ENCODE data around the gene JSRP1.

The JSRP1 gene

GRCh38 chr19:2246014-2246620 lies 10.1 kb downstream of the JSRP1 start:
- Histone ChIP-seq H3K27ac (ENCODE audit: low read depth, low read length) (no peak overlapping the region), H3F3A (ENCODE audit: control insufficient read depth, insufficient read depth) (no peaks in the 10 kb centered on the region), H3K36me3 (ENCODE audit: control insufficient read depth, low read length) (peaks cover 83% of the 10 kb centered on the region), H3K4me3 (ENCODE audit: low read length) (no peak overlapping the region), H3K79me2 (ENCODE audit: control insufficient read depth, low read length) (peaks cover 37% of the 10 kb centered on the region), H3K27me3 (ENCODE audit: control insufficient read depth, low read length) (no peaks in the 10 kb centered on the region), H3K4me1 (ENCODE audit: control insufficient read depth, low read length) (no peaks in the 10 kb centered on the region; the same call in 1 of the 2 replicates), H3K9me3 (ENCODE audit: control insufficient read depth, insufficient read depth, low read length) (no peaks in the 10 kb centered on the region), H3K9me2 (replicated peaks; ENCODE audit: control insufficient read depth, low read length) (no peaks in the 10 kb centered on the region), H3K4me2 (ENCODE audit: low read length) (no peak overlapping the region), H4K20me1 (ENCODE audit: control insufficient read depth, insufficient read depth, low read depth, low read length) (peaks cover 9% of the 10 kb centered on the region; the same call in 1 of the 2 replicates)
- TF ChIP-seq, protein P1, sequence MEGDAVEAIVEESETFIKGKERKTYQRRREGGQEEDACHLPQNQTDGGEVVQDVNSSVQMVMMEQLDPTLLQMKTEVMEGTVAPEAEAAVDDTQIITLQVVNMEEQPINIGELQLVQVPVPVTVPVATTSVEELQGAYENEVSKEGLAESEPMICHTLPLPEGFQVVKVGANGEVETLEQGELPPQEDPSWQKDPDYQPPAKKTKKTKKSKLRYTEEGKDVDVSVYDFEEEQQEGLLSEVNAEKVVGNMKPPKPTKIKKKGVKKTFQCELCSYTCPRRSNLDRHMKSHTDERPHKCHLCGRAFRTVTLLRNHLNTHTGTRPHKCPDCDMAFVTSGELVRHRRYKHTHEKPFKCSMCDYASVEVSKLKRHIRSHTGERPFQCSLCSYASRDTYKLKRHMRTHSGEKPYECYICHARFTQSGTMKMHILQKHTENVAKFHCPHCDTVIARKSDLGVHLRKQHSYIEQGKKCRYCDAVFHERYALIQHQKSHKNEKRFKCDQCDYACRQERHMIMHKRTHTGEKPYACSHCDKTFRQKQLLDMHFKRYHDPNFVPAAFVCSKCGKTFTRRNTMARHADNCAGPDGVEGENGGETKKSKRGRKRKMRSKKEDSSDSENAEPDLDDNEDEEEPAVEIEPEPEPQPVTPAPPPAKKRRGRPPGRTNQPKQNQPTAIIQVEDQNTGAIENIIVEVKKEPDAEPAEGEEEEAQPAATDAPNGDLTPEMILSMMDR (IDR thresholded peaks at IDR 0.05; ENCODE audit: low read depth, low read length, poor library complexity, severe bottlenecking), result no peak
- no peak for TF ChIP-seq EZH2phosphoT487 (IDR thresholded peaks at IDR 0.05; ENCODE audit: borderline replicate concordance, low read length)

DNA sequence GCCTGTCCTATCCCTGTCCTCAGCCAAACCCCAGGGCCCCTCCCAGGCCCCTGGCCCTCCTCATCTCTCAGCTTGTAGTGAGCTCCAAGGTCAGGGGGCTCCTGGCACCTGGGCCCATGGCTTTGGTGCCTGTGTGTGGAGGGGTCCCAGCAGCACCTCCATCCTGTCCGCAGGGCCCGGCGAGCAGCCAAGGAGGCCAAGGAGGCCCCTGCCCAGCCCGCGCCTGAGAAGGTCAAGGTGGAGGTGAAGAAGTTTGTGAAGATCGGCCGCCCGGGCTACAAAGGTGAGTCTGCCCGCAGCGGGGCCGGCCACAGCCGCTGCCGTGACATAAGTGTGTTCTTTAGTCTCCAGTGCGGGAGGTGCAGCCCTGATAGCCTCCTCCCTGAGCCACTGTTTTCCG lies 10.9 kb downstream of the JSRP1 start:
- Histone ChIP-seq H3F3A (ENCODE audit: control insufficient read depth, insufficient read depth) (no peaks in the 10 kb centered on the region), H3K36me3 (ENCODE audit: control insufficient read depth, low read length) (peaks cover 88% of the 10 kb centered on the region), H3K27me3 (ENCODE audit: control insufficient read depth, low read length) (no peaks in the 10 kb centered on the region), H4K20me1 (ENCODE audit: control insufficient read depth, insufficient read depth, low read depth, low read length) (peaks cover 17% of the 10 kb centered on the region), H3K9me3 (ENCODE audit: control insufficient read depth, insufficient read depth, low read length) (no peaks in the 10 kb centered on the region), H3K9me2 (replicated peaks; ENCODE audit: control insufficient read depth, low read length) (no peaks in the 10 kb centered on the region), H3K4me1 (ENCODE audit: control insufficient read depth, low read length) (peaks cover 8% of the 10 kb centered on the region), H3K4me3 (ENCODE audit: low read length) (no peak overlapping the region), H3K27ac (ENCODE audit: low read depth, low read length) (no peak overlapping the region), H3K4me2 (ENCODE audit: low read length) (no peak overlapping the region), H3K79me2 (ENCODE audit: control insufficient read depth, low read length) (peaks cover 45% of the 10 kb centered on the region)
- no peak for TF ChIP-seq EZH2phosphoT487 (IDR thresholded peaks at IDR 0.05; ENCODE audit: borderline replicate concordance, low read length)
- TF ChIP-seq, protein P1 (IDR thresholded peaks at IDR 0.05; ENCODE audit: low read depth, low read length, poor library complexity, severe bottlenecking), result no peak

- no peaks in the 10 kb centered on the region for H3F3A ChIP-seq (ENCODE audit: control insufficient read depth, insufficient read depth)
- H4K20me1 ChIP-seq (ENCODE audit: control insufficient read depth, insufficient read depth, low read depth, low read length), result peaks cover 24% of the 10 kb centered on the region
- no peak overlapping the region for H3K4me2 ChIP-seq (ENCODE audit: low read length)
- no peaks in the 10 kb centered on the region for H3K9me2 ChIP-seq (replicated peaks; ENCODE audit: control insufficient read depth, low read length)
- H3K27ac ChIP-seq (ENCODE audit: low read depth, low read length), result no peak overlapping the region
- H3K27me3 ChIP-seq (ENCODE audit: control insufficient read depth, low read length), result no peaks in the 10 kb centered on the region
- TF ChIP-seq EZH2phosphoT487 (IDR thresholded peaks at IDR 0.05; ENCODE audit: borderline replicate concordance, low read length), result no peak
- TF ChIP-seq, protein P1 (IDR thresholded peaks at IDR 0.05; ENCODE audit: low read depth, low read length, poor library complexity, severe bottlenecking), result no peak
- peaks cover 53% of the 10 kb centered on the region for H3K79me2 ChIP-seq (ENCODE audit: control insufficient read depth, low read length)
- no peaks in the 10 kb centered on the region for H3K9me3 ChIP-seq (ENCODE audit: control insufficient read depth, insufficient read depth, low read length)
- no peak overlapping the region for H3K4me3 ChIP-seq (ENCODE audit: low read length)
- peaks cover 16% of the 10 kb centered on the region for H3K4me1 ChIP-seq (ENCODE audit: control insufficient read depth, low read length)
- H3K36me3 ChIP-seq (ENCODE audit: control insufficient read depth, low read length), result peaks cover 93% of the 10 kb centered on the region
Measured at GRCh38 chr19:2244486-2244885, 11.7 kb downstream of the JSRP1 start.
